ENCODE measurements around the gene HSD17B8. TPM values are rescaled to one million over a fixed set of nuclear protein-coding genes. Genes with fewer than 3 reads are reported as not detected.
A peak's percentile ranks its signal among the peaks of the same experiment; 100 is the strongest.

HSD17B8 gene
- total RNA-seq, 1 experiment from 2014 or later = 7.4 TPM

- peaks cover 4% of the 10 kb centered on the region; the same call in 1 of the 2 replicates for H3K36me3 ChIP-seq (ENCODE audit: control insufficient read depth, insufficient read depth, low read length)
- peak overlapping the region; percentile 67 to 82 for H3K4me3 ChIP-seq (ENCODE audit: low read depth in 2 of 2, low read length in 2 of 2)
- ChIA-PET POLR2A (interaction anchor here (0.5 to 1.1 kb wide), 3 partner anchors 10 to 278 kb away, joined by 3 to 4 read pairs (median 4); no protein-coding TSS in a partner anchor), CTCF (interaction anchor here (1.9 kb wide), 1 partner anchor 53 kb away, joined by 9 read pairs; no protein-coding TSS in a partner anchor)
- no peaks in the 10 kb centered on the region for H3K9me3 ChIP-seq (ENCODE audit: control insufficient read depth, insufficient read depth, low read depth, low read length)
- peaks cover 14% of the 10 kb centered on the region for H3K4me1 ChIP-seq (ENCODE audit: control insufficient read depth, insufficient read depth, low read length)
- intact Hi-C loops (cut with micrococcal nuclease; ENCODE audit: unreplicated experiment) (loop anchor here (2.0 to 10.0 kb wide), 2 partner anchors 131 to 235 kb away; no protein-coding TSS in a partner anchor), in situ Hi-C loops (cut with HindIII; ENCODE audit: low pct_unique_long_range_greater_than_20kb, low sequenced_read_pairs) (no loop called here)
- H3K27me3 ChIP-seq (ENCODE audit: control insufficient read depth, insufficient read depth, low read length) = no peaks in the 10 kb centered on the region
- BruUV-seq (replicated peaks) = TSS peak; percentile 76
- ATAC-seq = peak; percentile 9
- TF ChIP-seq, protein P1, sequence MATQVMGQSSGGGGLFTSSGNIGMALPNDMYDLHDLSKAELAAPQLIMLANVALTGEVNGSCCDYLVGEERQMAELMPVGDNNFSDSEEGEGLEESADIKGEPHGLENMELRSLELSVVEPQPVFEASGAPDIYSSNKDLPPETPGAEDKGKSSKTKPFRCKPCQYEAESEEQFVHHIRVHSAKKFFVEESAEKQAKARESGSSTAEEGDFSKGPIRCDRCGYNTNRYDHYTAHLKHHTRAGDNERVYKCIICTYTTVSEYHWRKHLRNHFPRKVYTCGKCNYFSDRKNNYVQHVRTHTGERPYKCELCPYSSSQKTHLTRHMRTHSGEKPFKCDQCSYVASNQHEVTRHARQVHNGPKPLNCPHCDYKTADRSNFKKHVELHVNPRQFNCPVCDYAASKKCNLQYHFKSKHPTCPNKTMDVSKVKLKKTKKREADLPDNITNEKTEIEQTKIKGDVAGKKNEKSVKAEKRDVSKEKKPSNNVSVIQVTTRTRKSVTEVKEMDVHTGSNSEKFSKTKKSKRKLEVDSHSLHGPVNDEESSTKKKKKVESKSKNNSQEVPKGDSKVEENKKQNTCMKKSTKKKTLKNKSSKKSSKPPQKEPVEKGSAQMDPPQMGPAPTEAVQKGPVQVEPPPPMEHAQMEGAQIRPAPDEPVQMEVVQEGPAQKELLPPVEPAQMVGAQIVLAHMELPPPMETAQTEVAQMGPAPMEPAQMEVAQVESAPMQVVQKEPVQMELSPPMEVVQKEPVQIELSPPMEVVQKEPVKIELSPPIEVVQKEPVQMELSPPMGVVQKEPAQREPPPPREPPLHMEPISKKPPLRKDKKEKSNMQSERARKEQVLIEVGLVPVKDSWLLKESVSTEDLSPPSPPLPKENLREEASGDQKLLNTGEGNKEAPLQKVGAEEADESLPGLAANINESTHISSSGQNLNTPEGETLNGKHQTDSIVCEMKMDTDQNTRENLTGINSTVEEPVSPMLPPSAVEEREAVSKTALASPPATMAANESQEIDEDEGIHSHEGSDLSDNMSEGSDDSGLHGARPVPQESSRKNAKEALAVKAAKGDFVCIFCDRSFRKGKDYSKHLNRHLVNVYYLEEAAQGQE (IDR thresholded peaks at IDR 0.05; ENCODE audit: insufficient read depth in 1 of 2, low read depth in 2 of 2, low read length in 1 of 2) = no peak
- TF ChIP-seq SIN3A (IDR thresholded peaks at IDR 0.05; ENCODE audit: borderline replicate concordance, insufficient read depth, low read depth, low read length) = no peak
- H3K27ac ChIP-seq (ENCODE audit: low read length) = peak overlapping the region; percentile 98
- no peak for DNase-seq (ENCODE audit: low read depth, low spot score)
Observed at GRCh38 chr6:33249732-33250630, 45.5 kb downstream of the HSD17B8 start.

DNA sequence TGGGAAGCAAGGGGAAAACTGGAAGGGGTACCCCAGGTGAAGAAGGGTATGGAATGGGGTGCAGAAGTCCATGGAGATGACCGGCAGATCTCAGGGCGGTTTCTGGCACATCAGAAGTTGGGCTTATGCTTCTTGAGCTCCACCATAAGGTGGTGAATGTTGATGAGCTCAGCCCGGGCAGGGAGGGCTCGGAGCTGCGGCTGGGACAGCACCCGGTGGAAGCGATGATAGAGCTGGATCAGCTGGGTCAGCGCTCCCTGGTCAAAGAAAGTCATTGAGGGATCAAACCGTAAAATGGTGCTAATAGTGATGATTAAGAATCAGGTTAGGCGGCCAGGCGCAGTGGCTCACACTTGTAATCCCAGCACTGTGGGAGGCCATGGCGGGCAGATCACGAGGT, 46.3 kb downstream of the HSD17B8 start:
- no peak for ATAC-seq
- Histone ChIP-seq H3K4me1 (ENCODE audit: control insufficient read depth, insufficient read depth, low read length) (peaks cover 14% of the 10 kb centered on the region), H3K27ac (ENCODE audit: low read length) (peak overlapping the region; percentile 98; the same call in 1 of the 2 replicates), H3K27me3 (ENCODE audit: control insufficient read depth, insufficient read depth, low read length) (no peaks in the 10 kb centered on the region), H3K36me3 (ENCODE audit: control insufficient read depth, insufficient read depth, low read length) (peaks cover 4% of the 10 kb centered on the region; the same call in 1 of the 2 replicates), H3K9me3 (ENCODE audit: control insufficient read depth, insufficient read depth, low read depth, low read length) (no peaks in the 10 kb centered on the region), H3K4me3 (ENCODE audit: low read depth in 2 of 2, low read length in 2 of 2) (no peak overlapping the region)
- BruUV-seq (replicated peaks) = no TSS peak
- intact Hi-C loops (cut with micrococcal nuclease; ENCODE audit: unreplicated experiment) = no loop called here
- POLR2A ChIA-PET = interaction anchor here (1.1 to 1.2 kb wide), 2 partner anchors 10 to 279 kb away, joined by 4 read pairs; no protein-coding TSS in a partner anchor
- CTCF ChIA-PET = no interaction called here
- DNase-seq (ENCODE audit: low read depth, low spot score) = no peak
- TF ChIP-seq, protein P2, sequence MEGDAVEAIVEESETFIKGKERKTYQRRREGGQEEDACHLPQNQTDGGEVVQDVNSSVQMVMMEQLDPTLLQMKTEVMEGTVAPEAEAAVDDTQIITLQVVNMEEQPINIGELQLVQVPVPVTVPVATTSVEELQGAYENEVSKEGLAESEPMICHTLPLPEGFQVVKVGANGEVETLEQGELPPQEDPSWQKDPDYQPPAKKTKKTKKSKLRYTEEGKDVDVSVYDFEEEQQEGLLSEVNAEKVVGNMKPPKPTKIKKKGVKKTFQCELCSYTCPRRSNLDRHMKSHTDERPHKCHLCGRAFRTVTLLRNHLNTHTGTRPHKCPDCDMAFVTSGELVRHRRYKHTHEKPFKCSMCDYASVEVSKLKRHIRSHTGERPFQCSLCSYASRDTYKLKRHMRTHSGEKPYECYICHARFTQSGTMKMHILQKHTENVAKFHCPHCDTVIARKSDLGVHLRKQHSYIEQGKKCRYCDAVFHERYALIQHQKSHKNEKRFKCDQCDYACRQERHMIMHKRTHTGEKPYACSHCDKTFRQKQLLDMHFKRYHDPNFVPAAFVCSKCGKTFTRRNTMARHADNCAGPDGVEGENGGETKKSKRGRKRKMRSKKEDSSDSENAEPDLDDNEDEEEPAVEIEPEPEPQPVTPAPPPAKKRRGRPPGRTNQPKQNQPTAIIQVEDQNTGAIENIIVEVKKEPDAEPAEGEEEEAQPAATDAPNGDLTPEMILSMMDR (IDR thresholded peaks at IDR 0.05) = no peak
- TF ChIP-seq TCF7L2 (IDR thresholded peaks at IDR 0.05; ENCODE audit: low read depth, low read length) (no peak), SIN3A (IDR thresholded peaks at IDR 0.05; ENCODE audit: borderline replicate concordance, insufficient read depth, low read depth, low read length) (no peak), POLR2AphosphoS5 (IDR thresholded peaks at IDR 0.05; ENCODE audit: low read depth, low read length) (no peak)
- TF ChIP-seq, protein P1 (IDR thresholded peaks at IDR 0.05; ENCODE audit: insufficient read depth in 1 of 2, low read depth in 2 of 2, low read length in 1 of 2) = no peak
- in situ Hi-C loops (cut with HindIII; ENCODE audit: low pct_unique_long_range_greater_than_20kb, low sequenced_read_pairs) = no loop called here
